Common myeloid progenitor, CD34-positive (primary cell): ENCODE measurements around the gene ADAMTS12.

ENCODE experiments used
- CTCF ChIA-PET: fragments of 350-600 bp; sonication (Branson Sonifier 250); formaldehyde crosslinking; loops from one replicate; lab custom pipeline; 2021; ENCODE audit warnings: antibody characterized with exemption; lab: Charles Lee
- POLR2A ChIA-PET: fragments of 350-600 bp; sonication (Branson Sonifier 250); formaldehyde crosslinking; loops from one replicate; lab custom pipeline; 2021; ENCODE audit warnings: antibody characterized with exemption; lab: Charles Lee
- DNase-seq, 3 donors: peaks; one replicate each; pipeline versions ENCODE4 v3.0.0 to v3.0.0-alpha.2; 2013
- H3K27ac ChIP-seq, 2 experiments: 1 replicate in 1 of 2; 2 replicates in 1 of 2; pipeline ENCODE4 v1.7.0; 2013; ENCODE audit warnings: inconsistent platforms in 2 of 2, low read length in 2 of 2, mild to moderate bottlenecking in 2 of 2, low read depth in 1 of 2, moderate library complexity in 1 of 2; ENCODE audit not compliant: severe bottlenecking in 2 of 2, insufficient read depth in 1 of 2, poor library complexity in 1 of 2
- H3K27me3 ChIP-seq, 5 experiments: replicated peaks in 2 of 5; 1 replicate in 3 of 5; 2 replicates in 2 of 5; pipeline versions ENCODE4 v1.6.1 to v1.7.0; 2013; ENCODE audit warnings: low read length in 4 of 5, mild to moderate bottlenecking in 2 of 5, moderate library complexity in 2 of 5, inconsistent platforms in 1 of 5; ENCODE audit not compliant: insufficient read depth in 5 of 5, control insufficient read depth in 4 of 5
- H3K36me3 ChIP-seq, 4 experiments: 1 replicate in 2 of 4; 2 replicates in 2 of 4; pipeline versions ENCODE4 v1.6.1 to v1.7.0; 2013; ENCODE audit warnings: low read length in 3 of 4, control low read depth in 1 of 4, mild to moderate bottlenecking in 1 of 4; ENCODE audit not compliant: control insufficient read depth in 4 of 4, insufficient read depth in 4 of 4
- H3K4me1 ChIP-seq, 4 experiments: 1 replicate in 3 of 4; 2 replicates in 1 of 4; pipeline versions ENCODE4 v1.6.1 to v1.7.1; 2013; ENCODE audit warnings: low read length in 3 of 4, mild to moderate bottlenecking in 3 of 4, control low read depth in 1 of 4, inconsistent platforms in 1 of 4, moderate library complexity in 1 of 4; ENCODE audit not compliant: control insufficient read depth in 4 of 4, insufficient read depth in 4 of 4; ENCODE audit errors: control extremely low read depth in 1 of 4
- H3K4me3 ChIP-seq, 7 experiments: 1 replicate in 4 of 7; 2 replicates in 3 of 7; pipeline versions ENCODE4 v1.5.1 to v1.7.0; 2013; ENCODE audit warnings: mild to moderate bottlenecking in 7 of 7, low read length in 6 of 7, moderate library complexity in 6 of 7, inconsistent platforms in 2 of 7, low read depth in 2 of 7, control low read depth in 1 of 7; ENCODE audit not compliant: insufficient read depth in 4 of 7, control insufficient read depth in 1 of 7; ENCODE audit errors: extremely low read depth in 1 of 7
- H3K9me3 ChIP-seq, 5 experiments: 1 replicate in 4 of 5; 2 replicates in 1 of 5; pipeline versions ENCODE4 v1.6.1 to v1.7.1; 2013; ENCODE audit warnings: low read length in 4 of 5, mild to moderate bottlenecking in 2 of 5, inconsistent platforms in 1 of 5, low read depth in 1 of 5, moderate library complexity in 1 of 5; ENCODE audit not compliant: control insufficient read depth in 4 of 5, insufficient read depth in 2 of 5; ENCODE audit errors: control extremely low read depth in 1 of 5
- WGBS: methylation state at CpG from one replicate; pipeline ENCODE4 v1.1.5; 2013; ENCODE audit not compliant: insufficient coverage; 5-methylcytosine and 5-hydroxymethylcytosine counted together

The ADAMTS12 gene

DNA sequence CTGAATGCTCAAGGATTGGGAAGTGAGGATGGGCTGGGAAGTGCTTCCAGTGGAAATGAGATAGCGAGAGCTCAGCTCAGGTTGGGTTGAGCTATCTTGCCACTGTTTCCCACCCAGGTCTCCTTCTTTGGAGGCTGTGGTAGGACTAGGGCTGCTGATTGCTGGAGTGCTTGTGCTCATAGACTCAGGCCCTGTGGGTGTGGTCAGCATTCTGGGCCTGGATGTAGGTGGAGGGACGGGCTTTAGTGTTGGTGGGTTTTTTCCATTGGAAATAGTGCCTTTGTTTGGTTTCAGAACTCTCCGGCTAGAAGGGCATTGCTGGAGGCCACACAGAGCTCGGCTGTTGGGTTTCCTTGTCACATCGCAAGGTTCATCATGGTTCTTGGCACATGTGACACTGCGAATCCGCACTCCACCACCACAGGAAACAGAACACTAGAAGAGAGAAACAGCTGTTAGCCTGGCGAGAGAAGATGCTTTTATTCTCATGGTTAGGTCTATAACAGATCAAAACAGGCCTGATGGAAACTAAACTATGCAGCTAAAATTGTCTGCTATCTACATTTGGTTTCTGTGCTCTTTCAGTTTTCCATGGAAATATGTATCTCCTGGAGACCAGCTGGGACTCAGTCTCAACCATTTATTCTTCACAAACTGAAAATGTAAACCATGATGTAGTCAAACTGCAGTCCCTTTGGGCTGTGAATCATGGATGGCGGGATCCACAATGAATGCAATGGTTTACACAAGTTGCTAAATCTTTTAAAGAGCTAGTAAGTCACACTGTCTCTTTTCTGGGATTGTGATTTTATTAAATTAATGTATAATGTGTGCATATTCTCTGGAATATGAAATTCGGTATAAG, 314.8 kb downstream of the ADAMTS12 start:
- CTCF ChIA-PET: no interaction called here

DNA sequence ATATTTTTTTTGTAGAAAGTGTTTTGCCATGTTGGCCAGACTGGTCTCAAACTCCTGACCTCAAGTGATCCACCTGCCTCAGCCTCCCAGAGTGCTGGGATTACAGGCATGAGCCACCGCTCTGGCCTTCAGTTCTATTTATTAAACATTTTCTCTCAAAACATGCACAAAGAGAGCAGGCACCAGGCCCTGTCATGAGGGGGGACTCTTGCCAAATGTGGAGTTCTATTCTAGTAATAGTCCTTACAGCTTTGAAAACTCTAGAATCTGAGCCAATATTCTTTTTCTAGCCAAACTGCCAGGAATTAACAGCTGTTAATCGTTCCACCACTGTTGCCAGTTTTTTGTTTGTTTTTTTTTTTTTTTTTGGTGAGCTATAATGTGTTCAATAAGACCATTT, 326.5 kb downstream of the ADAMTS12 start:
- H3K27me3 ChIP-seq: no peaks in the 10 kb centered on the region
- no peak for DNase-seq
- WGBS: 100% methylated on average over 1 of the region's 2 CpGs
- H3K4me1 ChIP-seq: no peaks in the 10 kb centered on the region
- peaks cover 0 to 2% (median 0%) of the 10 kb centered on the region in 5 experiments for H3K9me3 ChIP-seq
- H3K36me3 ChIP-seq: no peaks in the 10 kb centered on the region
- POLR2A ChIA-PET: no interaction called here
- no peak overlapping the region for H3K4me3 ChIP-seq
- H3K27ac ChIP-seq: no peak overlapping the region
- CTCF ChIA-PET: no interaction called here

More for the DNA sequence above, 314.8 kb downstream of the ADAMTS12 start:
- Histone ChIP-seq H3K27me3 (no peaks in the 10 kb centered on the region), H3K4me1 (no peaks in the 10 kb centered on the region), H3K27ac (no peak overlapping the region), H3K9me3 (peaks cover 0 to 2% (median 0%) of the 10 kb centered on the region in 5 experiments), H3K4me3 (no peak overlapping the region), H3K36me3 (no peaks in the 10 kb centered on the region)
- 100% methylated on average over 9 of the region's 10 CpGs for WGBS
- no peak for DNase-seq
- POLR2A ChIA-PET: no interaction called here

DNA sequence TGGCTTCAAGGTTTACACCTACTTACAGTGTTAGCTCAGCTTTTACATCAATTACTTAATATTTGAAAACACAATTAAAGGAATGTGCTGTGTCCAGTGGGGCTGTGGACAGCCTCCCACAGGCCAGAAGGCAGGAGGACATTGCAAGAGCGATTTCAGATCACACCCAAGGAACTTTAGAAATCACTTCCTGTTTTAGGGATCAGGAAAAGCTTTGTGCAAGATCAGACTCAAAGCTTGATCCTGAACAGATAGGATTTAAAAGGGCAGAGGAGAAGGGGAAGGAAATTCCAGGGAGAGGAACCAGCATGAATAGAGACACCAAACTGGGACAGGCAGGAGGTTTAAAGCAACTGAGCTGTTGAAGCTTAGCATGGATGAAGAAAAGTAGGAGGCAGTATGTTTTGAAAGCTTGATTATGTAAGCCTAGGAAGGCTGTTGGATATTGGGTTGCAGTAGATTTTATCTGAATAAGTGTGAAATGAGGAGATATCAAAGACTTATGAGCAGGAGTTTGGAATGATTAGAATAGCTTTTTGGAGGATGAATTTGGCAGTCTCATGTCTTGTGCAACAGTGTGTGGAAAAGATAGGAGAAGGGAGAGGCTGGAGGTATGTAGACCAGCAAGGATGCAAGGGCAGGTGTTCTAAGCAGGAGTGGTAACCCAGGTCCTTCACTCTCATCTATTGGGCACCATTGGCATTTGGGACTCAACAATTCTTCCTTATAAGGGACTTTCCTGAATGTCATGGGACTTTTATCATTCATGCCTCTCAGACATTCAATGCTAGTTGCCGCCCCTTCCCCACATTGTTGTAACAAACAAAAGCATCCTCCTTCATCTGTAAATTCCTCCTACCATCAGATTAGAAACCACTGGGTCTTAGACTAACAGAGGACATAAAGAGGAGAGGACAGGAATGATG, 327.5 kb downstream of the ADAMTS12 start:
- CTCF ChIA-PET: no interaction called here
- Histone ChIP-seq H3K4me3 (no peak overlapping the region), H3K9me3 (peaks cover 0 to 2% (median 0%) of the 10 kb centered on the region in 5 experiments), H3K27ac (no peak overlapping the region), H3K36me3 (no peaks in the 10 kb centered on the region), H3K27me3 (no peaks in the 10 kb centered on the region), H3K4me1 (no peaks in the 10 kb centered on the region)
- POLR2A ChIA-PET: no interaction called here
- DNase-seq: no peak
- WGBS: no CpG with 5 or more reads among the region's 2 CpGs

DNA sequence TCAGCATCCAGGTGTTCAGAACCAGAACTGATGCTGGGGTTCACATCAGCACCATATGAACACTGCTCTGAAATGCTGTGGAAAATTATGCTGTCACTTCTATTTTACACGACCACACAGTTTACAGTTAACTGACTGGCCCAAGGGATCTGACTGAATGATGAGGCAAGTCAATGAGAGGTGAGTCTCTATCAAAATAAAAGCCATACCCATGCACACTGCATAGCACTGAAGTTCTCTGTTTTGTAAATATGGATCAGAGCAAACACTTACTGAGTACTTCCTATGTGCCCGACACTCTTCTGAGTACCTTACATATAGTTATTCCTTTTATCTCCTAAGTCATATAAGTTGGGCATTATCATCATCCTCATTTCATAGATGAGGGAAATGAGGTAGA, 328.3 kb downstream of the ADAMTS12 start:
- ChIA-PET POLR2A (no interaction called here), CTCF (no interaction called here)
- WGBS: no CpG with 5 or more reads among the region's 2 CpGs

DNA sequence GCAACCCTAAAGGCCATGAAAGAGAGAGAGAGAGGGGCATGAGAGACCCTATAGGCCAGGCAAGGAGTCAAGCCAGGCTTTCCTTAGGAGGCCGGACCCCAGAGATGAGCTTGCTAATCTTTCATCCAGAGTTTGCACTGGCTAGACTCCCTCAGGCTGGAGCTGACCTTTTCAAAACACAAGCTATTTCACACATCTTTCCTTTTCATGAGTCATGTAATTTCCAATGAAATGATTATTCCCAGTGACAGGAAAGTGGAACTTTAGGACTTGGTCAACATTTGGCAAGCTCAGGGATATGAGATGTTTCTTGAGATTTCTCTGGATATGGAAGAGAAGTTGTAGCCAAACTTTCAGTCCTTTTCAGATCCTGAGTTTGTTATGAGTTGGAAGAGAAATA, 333.3 kb downstream of the ADAMTS12 start:
- DNase-seq: no peak
- Histone ChIP-seq H3K36me3 (no peaks in the 10 kb centered on the region), H3K4me3 (no peak overlapping the region), H3K27ac (no peak overlapping the region), H3K4me1 (no peaks in the 10 kb centered on the region), H3K27me3 (no peaks in the 10 kb centered on the region), H3K9me3 (no peaks in the 10 kb centered on the region)
- POLR2A ChIA-PET: no interaction called here
- WGBS: 100% methylated on average over 1 of the region's 1 CpG
- CTCF ChIA-PET: no interaction called here

More for the DNA sequence above, 328.3 kb downstream of the ADAMTS12 start:
- Histone ChIP-seq H3K4me3 (no peak overlapping the region), H3K27me3 (no peaks in the 10 kb centered on the region), H3K27ac (no peak overlapping the region), H3K4me1 (no peaks in the 10 kb centered on the region), H3K36me3 (no peaks in the 10 kb centered on the region), H3K9me3 (peaks cover 0 to 2% (median 0%) of the 10 kb centered on the region in 5 experiments)
- DNase-seq: no peak

DNA sequence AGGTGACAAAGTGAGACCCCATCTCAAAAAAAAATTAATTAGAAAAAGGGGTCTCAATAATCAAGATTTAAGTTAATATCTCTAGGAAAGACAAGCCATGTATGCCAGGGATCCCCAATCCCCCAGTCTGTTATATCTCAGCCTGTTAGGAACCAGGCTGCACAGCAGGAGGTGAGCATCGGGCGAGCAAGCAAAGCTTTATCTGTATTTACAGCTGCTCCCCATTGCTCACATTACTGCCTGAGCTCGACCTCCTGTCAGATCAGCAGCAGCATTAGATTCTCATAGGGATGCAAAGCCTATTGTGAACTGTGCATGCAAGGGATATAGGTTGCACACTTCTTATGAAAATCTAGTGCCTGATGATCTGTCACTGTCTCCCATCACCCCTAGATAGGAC, 334.2 kb downstream of the ADAMTS12 start:
- 80% methylated on average over 1 of the region's 3 CpGs for WGBS
- Histone ChIP-seq H3K27ac (no peak overlapping the region), H3K4me3 (no peak overlapping the region), H3K27me3 (no peaks in the 10 kb centered on the region), H3K4me1 (no peaks in the 10 kb centered on the region), H3K9me3 (no peaks in the 10 kb centered on the region), H3K36me3 (no peaks in the 10 kb centered on the region)
- CTCF ChIA-PET: no interaction called here
- DNase-seq: no peak
- POLR2A ChIA-PET: no interaction called here
